ENCODE measurements around the gene LRP1B. TPM values are rescaled to one million over a fixed set of nuclear protein-coding genes. Genes with fewer than 3 reads are reported as not detected.

The LRP1B gene
- total RNA-seq, 4 donors from 2014 or later = 3.6 to 10.1 (median 6.1) TPM

- TF ChIP-seq, protein P1, sequence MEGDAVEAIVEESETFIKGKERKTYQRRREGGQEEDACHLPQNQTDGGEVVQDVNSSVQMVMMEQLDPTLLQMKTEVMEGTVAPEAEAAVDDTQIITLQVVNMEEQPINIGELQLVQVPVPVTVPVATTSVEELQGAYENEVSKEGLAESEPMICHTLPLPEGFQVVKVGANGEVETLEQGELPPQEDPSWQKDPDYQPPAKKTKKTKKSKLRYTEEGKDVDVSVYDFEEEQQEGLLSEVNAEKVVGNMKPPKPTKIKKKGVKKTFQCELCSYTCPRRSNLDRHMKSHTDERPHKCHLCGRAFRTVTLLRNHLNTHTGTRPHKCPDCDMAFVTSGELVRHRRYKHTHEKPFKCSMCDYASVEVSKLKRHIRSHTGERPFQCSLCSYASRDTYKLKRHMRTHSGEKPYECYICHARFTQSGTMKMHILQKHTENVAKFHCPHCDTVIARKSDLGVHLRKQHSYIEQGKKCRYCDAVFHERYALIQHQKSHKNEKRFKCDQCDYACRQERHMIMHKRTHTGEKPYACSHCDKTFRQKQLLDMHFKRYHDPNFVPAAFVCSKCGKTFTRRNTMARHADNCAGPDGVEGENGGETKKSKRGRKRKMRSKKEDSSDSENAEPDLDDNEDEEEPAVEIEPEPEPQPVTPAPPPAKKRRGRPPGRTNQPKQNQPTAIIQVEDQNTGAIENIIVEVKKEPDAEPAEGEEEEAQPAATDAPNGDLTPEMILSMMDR (IDR thresholded peaks at IDR 0.05) = no peak
Measured at GRCh38 chr2:141523199-141523598, 607.6 kb downstream of the LRP1B start.

DNA sequence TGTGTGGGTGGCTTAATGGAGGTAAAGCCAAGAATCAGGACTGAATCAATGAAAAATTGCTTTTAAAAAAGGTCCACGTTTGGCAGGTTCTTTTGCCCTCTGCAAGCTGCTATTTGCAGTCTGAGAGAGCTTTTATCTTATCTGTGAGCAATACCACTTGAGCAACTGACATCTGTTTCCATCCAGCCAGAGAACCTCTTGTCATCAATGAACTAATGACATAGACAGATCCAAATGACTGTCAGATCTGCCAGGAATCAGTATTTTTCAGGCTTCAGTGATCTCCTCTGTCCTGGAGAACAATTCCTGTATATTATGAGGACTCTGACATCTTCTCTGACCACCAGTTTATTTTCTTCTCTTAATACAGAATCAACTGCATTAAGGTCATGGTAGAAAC, 608.1 kb downstream of the LRP1B start:
- DNase-seq (ENCODE audit: low spot score) (no peak), ATAC-seq (ENCODE audit: low FRiP score) (no peak)
- TF ChIP-seq, protein P1 (IDR thresholded peaks at IDR 0.05) = no peak

More at GRCh38 chr2:141523199-141523598, 607.6 kb downstream of the LRP1B start:
- DNase-seq (ENCODE audit: low spot score) = no peak
- ATAC-seq (ENCODE audit: low FRiP score) = no peak

DNA sequence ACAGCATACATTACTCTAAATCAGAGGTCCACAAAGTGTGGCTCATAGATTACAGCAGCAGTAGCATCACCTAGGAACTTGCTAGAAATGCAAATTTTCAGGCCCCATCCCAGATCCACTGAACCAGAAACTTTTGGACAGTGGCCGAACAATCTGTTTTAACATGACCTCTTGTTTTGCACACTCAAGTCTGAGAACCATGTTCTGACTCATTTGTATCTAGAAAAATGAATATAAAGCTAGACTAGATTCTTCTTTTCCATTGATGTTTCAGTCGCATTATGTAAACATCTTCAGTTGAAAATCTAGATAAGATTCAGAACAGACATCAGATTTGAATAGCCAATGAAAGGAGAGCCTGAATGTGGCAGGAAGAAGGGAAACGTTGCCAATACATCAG, 608.8 kb downstream of the LRP1B start:
- ATAC-seq (ENCODE audit: low FRiP score) (no peak), DNase-seq (ENCODE audit: low spot score) (no peak)
- TF ChIP-seq, protein P1 (IDR thresholded peaks at IDR 0.05) = no peak

- DNase-seq (ENCODE audit: low spot score) = no peak
- ATAC-seq (ENCODE audit: low FRiP score) = no peak
- TF ChIP-seq, protein P1 (IDR thresholded peaks at IDR 0.05) = no peak
Measured at GRCh38 chr2:141519906-141520305, 610.9 kb downstream of the LRP1B start.

DNA sequence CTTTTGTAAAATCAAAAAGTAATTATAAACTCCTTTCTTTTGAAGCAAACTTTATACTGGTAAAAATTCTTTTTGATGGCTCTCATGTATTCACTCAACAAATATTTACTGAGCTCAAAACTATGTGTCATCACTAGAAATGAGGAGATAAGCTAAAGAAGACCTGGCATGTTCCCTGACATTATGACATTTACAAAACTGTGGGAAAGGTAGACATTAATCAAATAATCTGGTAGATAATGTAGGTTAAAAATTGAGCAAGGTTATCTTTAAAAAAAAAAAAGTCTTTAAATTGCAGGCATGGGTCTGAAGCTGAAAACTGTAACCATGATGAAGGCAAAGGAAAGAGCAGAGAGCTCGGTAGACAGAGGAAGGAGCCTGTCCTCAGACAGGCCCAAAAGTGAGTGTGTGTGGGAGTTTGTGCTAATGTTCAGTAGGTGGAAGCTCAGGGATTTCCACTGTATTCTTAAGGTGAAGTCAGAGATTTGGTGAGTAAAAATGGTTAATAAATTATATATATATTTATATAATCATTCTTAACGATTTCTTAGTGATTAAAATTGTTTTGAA, 612.9 kb downstream of the LRP1B start:
- ATAC-seq (ENCODE audit: low FRiP score) = no peak
- TF ChIP-seq, protein P1 (IDR thresholded peaks at IDR 0.05) = no peak
- DNase-seq (ENCODE audit: low spot score) = no peak

DNA sequence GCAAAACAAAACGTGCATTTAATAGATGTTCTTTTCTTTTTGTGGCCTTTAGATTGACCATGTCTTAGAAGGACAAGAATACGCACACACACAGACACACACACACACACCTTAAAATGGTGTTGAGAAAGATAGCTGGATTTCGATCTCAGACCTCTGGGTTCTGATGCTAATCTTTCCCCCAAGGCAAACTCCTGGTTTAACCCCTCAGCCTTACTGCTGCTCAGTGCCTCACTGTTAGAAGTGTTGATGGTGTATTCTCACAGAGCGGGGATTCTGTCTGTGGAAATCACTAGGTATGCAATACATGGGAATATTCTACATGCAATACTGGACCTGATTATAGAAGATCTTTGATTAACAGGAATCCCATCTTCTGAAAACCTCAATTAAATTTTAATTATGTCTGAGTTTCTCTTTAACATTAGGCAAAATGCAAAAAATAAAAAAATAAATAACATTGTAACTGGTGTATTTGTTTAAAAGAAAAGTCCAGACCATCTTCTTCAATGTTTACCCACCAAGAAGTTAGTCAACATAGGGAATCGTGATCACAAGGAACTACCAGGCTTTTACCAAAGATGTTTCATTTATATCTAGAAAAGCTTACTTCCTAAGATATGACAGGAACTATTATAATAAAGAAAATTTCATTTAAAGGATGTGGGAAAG, 613.5 kb downstream of the LRP1B start:
- ATAC-seq (ENCODE audit: low FRiP score) = no peak
- TF ChIP-seq, protein P1 (IDR thresholded peaks at IDR 0.05) = no peak
- DNase-seq (ENCODE audit: low spot score) = no peak

- TF ChIP-seq, protein P1 (IDR thresholded peaks at IDR 0.05) = no peak
- ATAC-seq (ENCODE audit: low FRiP score) = no peak
Measured at GRCh38 chr2:141515931-141516330, 614.9 kb downstream of the LRP1B start.

More at GRCh38 chr2:141515931-141516330, 614.9 kb downstream of the LRP1B start:
- DNase-seq (ENCODE audit: low spot score) = no peak

Measured in omental fat pad (tissue), 4 donors.